Measurements from ENCODE around the gene IAH1.

DNA sequence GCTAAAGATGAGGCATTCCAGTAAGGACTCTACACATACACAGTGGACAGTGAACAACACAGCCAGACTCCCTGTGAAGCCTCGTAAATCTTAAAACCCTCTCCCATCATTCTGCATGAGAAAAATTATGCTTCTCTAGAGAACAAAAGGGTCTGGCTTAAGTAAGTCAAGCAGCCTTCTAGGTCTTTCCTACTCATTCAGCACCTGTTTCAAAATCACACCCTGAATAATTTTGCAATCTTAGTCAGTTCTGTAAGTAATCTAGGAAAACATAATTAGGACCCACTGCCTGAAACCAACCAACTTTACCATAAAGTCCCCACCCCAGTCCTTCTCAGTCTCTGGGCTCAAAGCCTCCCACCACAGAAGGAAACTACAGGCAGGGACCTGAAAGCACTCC lies 19.7 kb downstream of the IAH1 start:
- TF ChIP-seq, protein P1, sequence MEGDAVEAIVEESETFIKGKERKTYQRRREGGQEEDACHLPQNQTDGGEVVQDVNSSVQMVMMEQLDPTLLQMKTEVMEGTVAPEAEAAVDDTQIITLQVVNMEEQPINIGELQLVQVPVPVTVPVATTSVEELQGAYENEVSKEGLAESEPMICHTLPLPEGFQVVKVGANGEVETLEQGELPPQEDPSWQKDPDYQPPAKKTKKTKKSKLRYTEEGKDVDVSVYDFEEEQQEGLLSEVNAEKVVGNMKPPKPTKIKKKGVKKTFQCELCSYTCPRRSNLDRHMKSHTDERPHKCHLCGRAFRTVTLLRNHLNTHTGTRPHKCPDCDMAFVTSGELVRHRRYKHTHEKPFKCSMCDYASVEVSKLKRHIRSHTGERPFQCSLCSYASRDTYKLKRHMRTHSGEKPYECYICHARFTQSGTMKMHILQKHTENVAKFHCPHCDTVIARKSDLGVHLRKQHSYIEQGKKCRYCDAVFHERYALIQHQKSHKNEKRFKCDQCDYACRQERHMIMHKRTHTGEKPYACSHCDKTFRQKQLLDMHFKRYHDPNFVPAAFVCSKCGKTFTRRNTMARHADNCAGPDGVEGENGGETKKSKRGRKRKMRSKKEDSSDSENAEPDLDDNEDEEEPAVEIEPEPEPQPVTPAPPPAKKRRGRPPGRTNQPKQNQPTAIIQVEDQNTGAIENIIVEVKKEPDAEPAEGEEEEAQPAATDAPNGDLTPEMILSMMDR (IDR thresholded peaks at IDR 0.05; ENCODE audit: insufficient read depth, low read depth, low read length): no peak
- TF ChIP-seq EZH2 (IDR thresholded peaks at IDR 0.05; ENCODE audit: insufficient read depth, low read length): no peak

All from astrocyte (in vitro differentiated cells and primary cell).